ENCODE measurements around the gene FBXL17.

Gene FBXL17

GRCh38 chr5:108144332-108144731 is 237.6 kb downstream of the FBXL17 start:
- Histone ChIP-seq H3K27ac (ENCODE audit: low read length) (no peak overlapping the region), H4K20me1 (ENCODE audit: insufficient read depth, low read length) (no peaks in the 10 kb centered on the region), H3K4me3 (ENCODE audit: low read length) (no peak overlapping the region)

GRCh38 chr5:108143581-108143980 is 238.3 kb downstream of the FBXL17 start:
- Histone ChIP-seq H4K20me1 (ENCODE audit: insufficient read depth, low read length) (no peaks in the 10 kb centered on the region), H3K27me3 (ENCODE audit: low read depth, low read length) (no peaks in the 10 kb centered on the region), H3K36me3 (replicated peaks; ENCODE audit: low read depth, low read length) (no peaks in the 10 kb centered on the region), H3K4me2 (ENCODE audit: low read length) (no peak overlapping the region), H3K4me3 (ENCODE audit: low read length) (no peak overlapping the region), H3K79me2 (ENCODE audit: low read length) (no peaks in the 10 kb centered on the region), H3K4me1 (ENCODE audit: low read length) (no peaks in the 10 kb centered on the region), H3K27ac (ENCODE audit: low read length) (no peak overlapping the region), H3K9ac (ENCODE audit: low read length) (no peak overlapping the region), H3K9me3 (ENCODE audit: insufficient read depth, low read length) (no peaks in the 10 kb centered on the region), H2AFZ (ENCODE audit: low read depth, low read length) (no peak overlapping the region)
- TF ChIP-seq CTCF (IDR thresholded peaks at IDR 0.05; ENCODE audit: low read depth, low read length) (no peak), EZH2phosphoT487 (IDR thresholded peaks at IDR 0.05; ENCODE audit: low read depth) (no peak)

More at GRCh38 chr5:108144332-108144731, 237.6 kb downstream of the FBXL17 start:
- no peaks in the 10 kb centered on the region for H3K9me3 ChIP-seq (ENCODE audit: insufficient read depth, low read length)
- H3K9ac ChIP-seq (ENCODE audit: low read length), result no peak overlapping the region
- no peak overlapping the region for H2AFZ ChIP-seq (ENCODE audit: low read depth, low read length)
- TF ChIP-seq EZH2phosphoT487 (IDR thresholded peaks at IDR 0.05; ENCODE audit: low read depth) (no peak), CTCF (IDR thresholded peaks at IDR 0.05; ENCODE audit: low read depth, low read length) (no peak)
- no peaks in the 10 kb centered on the region for H3K79me2 ChIP-seq (ENCODE audit: low read length)
- no peak overlapping the region for H3K4me2 ChIP-seq (ENCODE audit: low read length)
- H3K27me3 ChIP-seq (ENCODE audit: low read depth, low read length), result no peaks in the 10 kb centered on the region
- no peaks in the 10 kb centered on the region for H3K36me3 ChIP-seq (replicated peaks; ENCODE audit: low read depth, low read length)
- H3K4me1 ChIP-seq (ENCODE audit: low read length), result no peaks in the 10 kb centered on the region

GRCh38 chr5:108141676-108142075 is 240.2 kb downstream of the FBXL17 start:
- H4K20me1 ChIP-seq (ENCODE audit: insufficient read depth, low read length), result no peaks in the 10 kb centered on the region
- H3K27ac ChIP-seq (ENCODE audit: low read length), result no peak overlapping the region
- no peaks in the 10 kb centered on the region for H3K4me1 ChIP-seq (ENCODE audit: low read length)
- H3K79me2 ChIP-seq (ENCODE audit: low read length), result no peaks in the 10 kb centered on the region
- no peak overlapping the region for H3K4me2 ChIP-seq (ENCODE audit: low read length)
- H3K9ac ChIP-seq (ENCODE audit: low read length), result no peak overlapping the region
- TF ChIP-seq EZH2phosphoT487 (IDR thresholded peaks at IDR 0.05; ENCODE audit: low read depth), result no peak
- TF ChIP-seq CTCF (IDR thresholded peaks at IDR 0.05; ENCODE audit: low read depth, low read length), result no peak
- H3K4me3 ChIP-seq (ENCODE audit: low read length), result no peak overlapping the region
- H3K9me3 ChIP-seq (ENCODE audit: insufficient read depth, low read length), result no peaks in the 10 kb centered on the region
- H3K27me3 ChIP-seq (ENCODE audit: low read depth, low read length), result no peaks in the 10 kb centered on the region
- H3K36me3 ChIP-seq (replicated peaks; ENCODE audit: low read depth, low read length), result no peaks in the 10 kb centered on the region
- no peak overlapping the region for H2AFZ ChIP-seq (ENCODE audit: low read depth, low read length)

GRCh38 chr5:108136493-108136892 is 245.4 kb downstream of the FBXL17 start:
- H2AFZ ChIP-seq (ENCODE audit: low read depth, low read length), result no peak overlapping the region
- no peak overlapping the region for H3K9ac ChIP-seq (ENCODE audit: low read length)
- H3K4me1 ChIP-seq (ENCODE audit: low read length), result no peaks in the 10 kb centered on the region
- H3K27ac ChIP-seq (ENCODE audit: low read length), result no peak overlapping the region
- TF ChIP-seq CTCF (IDR thresholded peaks at IDR 0.05; ENCODE audit: low read depth, low read length) (no peak), EZH2phosphoT487 (IDR thresholded peaks at IDR 0.05; ENCODE audit: low read depth) (no peak)
- H3K4me2 ChIP-seq (ENCODE audit: low read length), result no peak overlapping the region
- no peaks in the 10 kb centered on the region for H3K27me3 ChIP-seq (ENCODE audit: low read depth, low read length)
- H4K20me1 ChIP-seq (ENCODE audit: insufficient read depth, low read length), result no peaks in the 10 kb centered on the region
- H3K36me3 ChIP-seq (replicated peaks; ENCODE audit: low read depth, low read length), result no peaks in the 10 kb centered on the region
- no peaks in the 10 kb centered on the region for H3K79me2 ChIP-seq (ENCODE audit: low read length)
- H3K4me3 ChIP-seq (ENCODE audit: low read length), result no peak overlapping the region
- H3K9me3 ChIP-seq (ENCODE audit: insufficient read depth, low read length), result no peaks in the 10 kb centered on the region

Measured in OCI-LY3 (cell line).